ENCODE results near the gene TRIM24.

GRCh38 chr7:138588986-138589385 is 128.9 kb downstream of the TRIM24 start:
- TF ChIP-seq CTCF (conservative IDR thresholded peaks at IDR 0.05; ENCODE audit: low read length), result no peak
- TF ChIP-seq EZH2phosphoT487 (IDR thresholded peaks at IDR 0.05; ENCODE audit: borderline replicate concordance), result no peak
